AG04450 (cell line): ENCODE measurements around the gene FKBP8. TPM values are rescaled to one million over a fixed set of nuclear protein-coding genes. Genes with fewer than 3 reads are reported as not detected.
A peak's percentile ranks its signal among the peaks of the same experiment; 100 is the strongest.

Experiments
- CTCF ChIA-PET: fragments of 300-600, 350-600 bp; formaldehyde crosslinking; extraction: SDS; loops from one replicate; lab custom pipeline; 2022; ENCODE audit warnings: antibody characterized with exemption, inconsistent platforms; lab: Charles Lee
- POLR2A ChIA-PET: fragments of 350-600 bp; formaldehyde crosslinking; extraction: SDS; loops from one replicate; lab custom pipeline; 2021; ENCODE audit warnings: antibody characterized with exemption, inconsistent platforms; lab: Yijun Ruan, JAX
- DNase-seq: peaks from one replicate; pipeline ENCODE4 v3.0.0-alpha.2; 2011; ENCODE audit warnings: low read depth, low spot score
- H3K27ac ChIP-seq: one replicate; pipeline ENCODE4 v1.5.1; 2012; ENCODE audit warnings: low read depth, low read length, control low read depth
- H3K27me3 ChIP-seq: one replicate; pipeline ENCODE4 v1.6.0; 2012; ENCODE audit warnings: low read length; ENCODE audit not compliant: control insufficient read depth, insufficient read depth
- H3K4me3 ChIP-seq: 2 replicates; pipeline ENCODE4 v1.5.1; 2011; ENCODE audit warnings: mild to moderate bottlenecking, low read depth, low read length, control low read depth
- H3K9me3 ChIP-seq: 2 replicates; pipeline ENCODE4 v1.5.1; 2012; ENCODE audit warnings: low read length; ENCODE audit not compliant: control insufficient read depth, insufficient read depth
- CTCF ChIP-seq: IDR thresholded peaks from 2 replicates; pipeline ENCODE4 v1.5.1; 2011; ENCODE audit warnings: low read depth, low read length, control low read depth, inconsistent platforms
- polyA plus RNA-seq: library from polyadenylated mRNA; depleted of rRNA; stranded (reverse); fragments of >200 nt; gene quantifications from 2 replicates; pipeline ENCODE4 v1.2.3, GENCODE V29; 2011

The FKBP8 gene
- polyA plus RNA-seq, 1 experiment: 123 TPM

GRCh38 chr19:18490728-18491127 lies 52.6 kb downstream of the FKBP8 start:
- POLR2A ChIA-PET: no interaction called here
- TF ChIP-seq CTCF: no peak
- CTCF ChIA-PET: no interaction called here
- no peaks in the 10 kb centered on the region for H3K9me3 ChIP-seq
- no peaks in the 10 kb centered on the region for H3K27me3 ChIP-seq
- DNase-seq: no peak
- H3K27ac ChIP-seq: no peak overlapping the region
- H3K4me3 ChIP-seq: no peak overlapping the region

DNA sequence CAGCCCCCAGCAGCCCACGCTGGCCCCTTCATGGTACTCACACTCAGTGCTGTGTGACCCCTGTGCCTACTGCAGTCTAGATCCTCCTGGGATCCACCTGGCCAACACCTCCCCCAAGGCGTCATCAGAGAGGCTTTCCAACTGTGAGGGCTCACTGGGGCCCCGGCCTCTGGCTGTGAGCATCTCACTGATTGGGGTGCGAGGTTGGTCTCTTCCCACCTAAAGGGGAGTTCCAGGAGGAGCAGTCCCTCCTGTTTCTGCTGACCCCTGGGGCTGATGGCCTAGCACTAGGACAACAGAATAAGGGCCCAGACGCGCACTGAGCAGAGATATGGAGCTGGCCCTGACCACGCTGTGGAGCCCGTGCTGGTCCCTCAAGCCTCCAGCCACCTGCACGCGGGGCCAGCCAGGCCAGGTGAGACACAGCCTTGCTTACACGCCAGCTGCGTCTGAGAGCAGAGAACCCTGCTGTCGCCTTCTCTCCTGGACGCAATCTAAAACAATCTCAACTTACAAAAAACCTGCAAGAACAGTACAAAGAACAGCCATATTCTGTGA lies 53.7 kb downstream of the FKBP8 start:
- H3K9me3 ChIP-seq: no peaks in the 10 kb centered on the region
- no peak overlapping the region for H3K27ac ChIP-seq

DNA sequence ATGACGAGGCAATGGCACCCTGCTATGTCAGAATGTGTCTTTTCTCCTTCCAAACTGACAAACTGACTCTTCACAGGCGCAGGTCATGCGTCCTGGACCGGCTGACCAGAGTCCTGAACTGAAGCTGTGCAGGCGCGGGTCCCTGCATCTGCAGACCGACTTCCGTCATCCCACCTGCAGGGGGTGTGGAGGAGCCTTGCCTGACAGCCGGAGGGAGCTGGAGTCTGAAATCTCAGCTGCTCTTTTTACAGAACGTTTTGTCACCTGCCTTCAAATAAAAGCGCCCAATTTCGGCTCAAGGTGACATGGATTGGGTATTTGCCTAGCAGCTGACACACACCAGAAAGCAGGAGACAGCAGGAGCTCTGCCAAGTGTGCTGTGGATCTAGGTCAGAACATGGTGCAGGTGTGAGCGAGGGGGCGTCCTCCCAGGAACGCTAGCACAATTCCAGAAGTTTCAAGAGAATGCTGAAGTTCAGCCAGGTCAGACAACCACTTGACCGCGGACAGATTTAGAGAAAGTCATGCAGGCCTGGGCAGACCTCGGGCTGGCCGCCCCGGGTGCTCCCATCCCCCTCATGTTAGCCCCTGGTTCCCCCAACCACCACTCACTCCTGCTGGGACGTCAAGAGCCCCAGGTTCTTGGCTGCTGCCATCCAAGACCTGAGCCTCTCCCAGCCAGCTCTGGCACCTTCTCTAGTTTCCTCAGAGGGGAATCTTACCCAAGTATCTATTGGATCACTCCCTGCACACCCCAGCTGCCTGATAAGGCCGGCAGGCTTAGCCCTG lies 54.3 kb downstream of the FKBP8 start:
- peak; percentile 26; the same call in 1 of the 2 replicates for TF ChIP-seq CTCF
- ChIA-PET CTCF (interaction anchor here (0.9 to 1.0 kb wide), 2 partner anchors 9 to 11 kb away, joined by 3 to 4 read pairs; no protein-coding TSS in a partner anchor), POLR2A (no interaction called here)
- Histone ChIP-seq H3K4me3 (no peak overlapping the region), H3K27me3 (no peaks in the 10 kb centered on the region), H3K27ac (no peak overlapping the region), H3K9me3 (no peaks in the 10 kb centered on the region)
- no peak for DNase-seq

More for the DNA sequence above, 53.7 kb downstream of the FKBP8 start:
- H3K27me3 ChIP-seq: no peaks in the 10 kb centered on the region
- no peak for DNase-seq
- TF ChIP-seq CTCF: no peak
- CTCF ChIA-PET: no interaction called here
- POLR2A ChIA-PET: no interaction called here
- H3K4me3 ChIP-seq: no peak overlapping the region

- DNase-seq: no peak
Observed at GRCh38 chr19:18488403-18488723, 55.0 kb downstream of the FKBP8 start.

More at GRCh38 chr19:18488403-18488723, 55.0 kb downstream of the FKBP8 start:
- no peaks in the 10 kb centered on the region for H3K27me3 ChIP-seq
- no peak overlapping the region for H3K4me3 ChIP-seq
- H3K9me3 ChIP-seq: no peaks in the 10 kb centered on the region
- ChIA-PET POLR2A (no interaction called here), CTCF (interaction anchor here (0.9 to 1.0 kb wide), 2 partner anchors 8 to 10 kb away, joined by 3 to 4 read pairs; no protein-coding TSS in a partner anchor)
- peak; percentile 32; the same call in 1 of the 2 replicates for TF ChIP-seq CTCF
- no peak overlapping the region for H3K27ac ChIP-seq
